ENCODE data around the gene GARIN5A.

GRCh38 chr19:50464348-50464747, 12.3 kb downstream of the GARIN5A start:
- TF ChIP-seq CTCF (IDR thresholded peaks at IDR 0.05) (no peak), POLR2AphosphoS5 (IDR thresholded peaks at IDR 0.05; ENCODE audit: low read depth, low read length) (no peak)

Data from Panc1 (cell line).